Prostate gland (tissue), 2 donors: Measurements from ENCODE around the gene ITGAD.

Experiments used
- CTCF ChIP-seq, 4 experiments: fragments of 200-600 bp in 2 of 4; fragments of 450-650 bp in 2 of 4; sonication (generic) in 2 of 4; IDR thresholded peaks; 1 replicate in 3 of 4; 2 replicates in 1 of 4; pipeline ENCODE4 v1.5.1; 2016 to 2019; ENCODE audit warnings: antibody characterized with exemption in 4 of 4, mild to moderate bottlenecking in 2 of 4, moderate library complexity in 2 of 4
- POLR2A ChIP-seq: fragments of 450-650 bp; IDR thresholded peaks from one replicate; pipeline ENCODE4 v1.6.1; 2016; ENCODE audit warnings: antibody characterized with exemption, mild to moderate bottlenecking
- POLR2AphosphoS5 ChIP-seq: sonication (generic); formaldehyde crosslinking; IDR thresholded peaks from one replicate; pipeline ENCODE4 v1.6.1; 2017; ENCODE audit warnings: antibody characterized with exemption

GRCh38 chr16:31377210-31377903 lies 15.8 kb upstream of the ITGAD start:
- TF ChIP-seq POLR2A: no peak
- no peak for TF ChIP-seq CTCF (IDR thresholded peaks at IDR 0.05)
- TF ChIP-seq POLR2AphosphoS5: no peak
